ENCODE measurements around the gene ZNF230.

ZNF230 gene

DNA sequence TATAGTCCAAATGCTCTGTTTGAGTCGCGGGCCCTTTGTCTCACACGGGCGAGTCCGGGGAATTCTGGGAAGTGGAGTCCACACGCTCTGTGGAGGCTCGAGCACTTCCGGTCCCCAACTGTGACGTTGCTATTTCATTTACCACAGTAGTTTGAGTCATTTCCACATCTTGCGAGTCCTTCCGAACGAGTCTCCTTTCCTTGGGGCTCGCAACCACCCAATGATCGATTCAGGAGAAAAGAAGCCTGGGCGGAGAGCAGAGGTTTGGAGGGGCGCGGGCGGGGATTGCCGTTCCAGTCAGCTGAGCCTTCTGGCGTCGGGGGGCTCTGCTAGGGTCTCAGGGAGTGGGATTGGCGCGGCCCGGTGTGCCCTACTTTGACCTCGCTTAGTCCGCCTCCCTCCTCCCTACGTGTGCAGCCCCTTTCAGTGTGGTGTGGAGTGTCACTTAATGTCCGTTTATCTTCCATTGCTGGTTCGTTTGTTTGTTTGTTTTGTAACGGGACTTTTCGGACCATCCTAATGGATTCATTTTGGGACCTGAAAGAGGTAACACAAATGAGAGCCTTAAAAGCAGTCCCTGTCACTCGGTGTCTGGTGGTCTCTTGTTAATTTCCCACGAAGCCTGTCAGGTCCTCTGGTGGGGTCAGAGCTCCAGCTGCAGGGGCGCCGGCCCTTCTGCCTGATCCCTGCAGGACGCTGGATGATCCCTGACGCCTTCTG is 22.6 kb downstream of the ZNF230 start, which contains the start of gene ZNF222:
ZNF222 (plus strand) TSS at position 163 of the 720 bp plus-strand sequence; CDS start at position 221, 58 bp downstream.
- no peak for TF ChIP-seq CTCF (conservative IDR thresholded peaks at IDR 0.05; ENCODE audit: control insufficient read depth, insufficient read depth, low read depth, low read length)
- H3K4me3 ChIP-seq (ENCODE audit: control insufficient read depth, low read depth, low read length): peak within 1 kb of the TSS; percentile 87
- peak; percentile 92 for DNase-seq (ENCODE audit: low read depth)

DNA sequence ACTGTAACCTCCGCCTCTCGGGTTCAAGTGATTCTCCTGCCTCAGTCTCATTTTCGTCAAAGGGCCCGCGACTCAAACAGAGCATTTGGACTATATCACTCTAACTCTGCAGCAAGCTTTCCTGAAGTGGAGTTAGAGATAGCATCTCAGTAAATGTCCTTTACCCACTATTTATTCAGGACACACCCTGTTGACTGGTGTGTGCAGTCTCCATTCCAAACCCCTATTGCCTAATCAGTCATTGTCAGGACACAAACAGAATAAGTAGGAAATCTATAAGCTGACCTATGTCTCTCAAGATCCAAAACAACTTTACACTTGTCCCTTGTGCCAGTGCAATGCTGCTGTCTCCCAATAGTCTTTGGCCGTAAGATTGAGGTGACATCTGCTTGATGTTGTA is 23.9 kb downstream of the ZNF230 start:
- DNase-seq (ENCODE audit: low read depth): no peak
- no peak for TF ChIP-seq CTCF (conservative IDR thresholded peaks at IDR 0.05; ENCODE audit: control insufficient read depth, insufficient read depth, low read depth, low read length)
- H3K4me3 ChIP-seq (ENCODE audit: control insufficient read depth, low read depth, low read length): no peak overlapping the region

- no peak for TF ChIP-seq CTCF (conservative IDR thresholded peaks at IDR 0.05; ENCODE audit: control insufficient read depth, insufficient read depth, low read depth, low read length)
- DNase-seq (ENCODE audit: low read depth): peak; percentile 5
- H3K4me3 ChIP-seq (ENCODE audit: control insufficient read depth, low read depth, low read length): no peak overlapping the region
Observed at GRCh38 chr19:44032001-44032610, 29.3 kb downstream of the ZNF230 start.

DNA sequence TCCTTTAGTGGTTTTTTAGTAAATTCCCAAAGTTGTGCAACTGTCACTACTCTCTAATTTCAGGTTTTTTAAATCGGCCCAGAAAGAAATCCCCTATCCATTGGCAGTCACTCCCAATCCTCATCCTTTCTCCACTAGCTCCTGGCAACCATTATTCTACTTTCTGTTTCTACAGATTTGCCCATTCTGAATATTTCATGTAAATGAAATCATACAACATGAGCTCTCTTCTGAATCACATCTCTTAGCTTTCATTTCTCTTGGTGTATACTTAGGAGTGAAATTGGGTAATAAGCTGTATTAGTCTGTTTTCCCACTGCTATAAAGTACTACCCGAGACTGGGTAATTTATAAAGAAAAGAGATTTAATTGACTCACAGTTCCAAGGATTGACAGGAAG is 39.4 kb downstream of the ZNF230 start:
- no peak for TF ChIP-seq CTCF (conservative IDR thresholded peaks at IDR 0.05; ENCODE audit: control insufficient read depth, insufficient read depth, low read depth, low read length)
- DNase-seq (ENCODE audit: low read depth): no peak
- no peak overlapping the region for H3K4me3 ChIP-seq (ENCODE audit: control insufficient read depth, low read depth, low read length)

DNA sequence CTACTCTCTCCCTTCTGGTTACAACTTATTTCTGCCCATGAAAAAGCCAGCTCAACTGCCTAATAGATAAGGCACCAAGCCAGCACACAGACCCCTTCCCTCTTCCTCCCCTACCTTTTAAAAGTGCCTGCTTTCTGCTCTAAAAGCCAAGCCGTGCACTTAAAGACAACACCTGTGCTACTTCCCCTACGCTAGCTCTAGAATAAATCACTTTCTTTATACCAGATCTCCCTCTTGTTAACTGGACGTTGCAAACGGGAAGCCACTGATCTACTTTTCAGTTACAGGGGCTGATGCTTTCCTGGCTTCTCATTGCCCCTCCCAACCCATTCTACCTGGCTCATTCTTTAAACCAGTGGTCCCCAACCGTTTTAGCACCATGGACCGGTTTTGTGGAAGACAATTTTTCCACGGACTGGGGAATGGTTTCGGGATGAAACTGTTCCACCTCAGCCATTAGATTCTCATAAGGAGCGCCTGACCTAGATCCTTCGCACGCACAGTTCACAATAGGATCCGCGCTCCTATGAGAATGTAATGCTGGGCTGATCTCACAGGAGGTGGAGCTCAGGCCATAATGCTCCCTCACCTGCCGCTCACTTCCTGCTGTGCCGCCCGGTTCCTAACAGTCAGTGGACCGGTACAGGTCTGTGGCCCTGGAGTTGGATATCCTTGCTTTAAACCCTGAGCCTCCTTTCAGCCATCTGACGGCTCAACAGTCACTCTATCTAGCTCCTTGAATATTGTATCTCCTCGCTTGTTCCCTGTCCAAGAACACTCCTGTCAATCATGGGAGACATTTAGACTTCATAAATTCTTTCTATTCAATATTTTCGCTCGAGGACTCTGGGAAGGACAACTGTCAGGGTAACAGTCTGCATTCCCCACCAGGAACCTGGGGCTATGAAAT is 48.2 kb downstream of the ZNF230 start:
- no peak for TF ChIP-seq CTCF (conservative IDR thresholded peaks at IDR 0.05; ENCODE audit: control insufficient read depth, insufficient read depth, low read depth, low read length)
- peak overlapping the region; percentile 95 for H3K4me3 ChIP-seq (ENCODE audit: control insufficient read depth, low read depth, low read length)
- no peak for DNase-seq (ENCODE audit: low read depth)

DNA sequence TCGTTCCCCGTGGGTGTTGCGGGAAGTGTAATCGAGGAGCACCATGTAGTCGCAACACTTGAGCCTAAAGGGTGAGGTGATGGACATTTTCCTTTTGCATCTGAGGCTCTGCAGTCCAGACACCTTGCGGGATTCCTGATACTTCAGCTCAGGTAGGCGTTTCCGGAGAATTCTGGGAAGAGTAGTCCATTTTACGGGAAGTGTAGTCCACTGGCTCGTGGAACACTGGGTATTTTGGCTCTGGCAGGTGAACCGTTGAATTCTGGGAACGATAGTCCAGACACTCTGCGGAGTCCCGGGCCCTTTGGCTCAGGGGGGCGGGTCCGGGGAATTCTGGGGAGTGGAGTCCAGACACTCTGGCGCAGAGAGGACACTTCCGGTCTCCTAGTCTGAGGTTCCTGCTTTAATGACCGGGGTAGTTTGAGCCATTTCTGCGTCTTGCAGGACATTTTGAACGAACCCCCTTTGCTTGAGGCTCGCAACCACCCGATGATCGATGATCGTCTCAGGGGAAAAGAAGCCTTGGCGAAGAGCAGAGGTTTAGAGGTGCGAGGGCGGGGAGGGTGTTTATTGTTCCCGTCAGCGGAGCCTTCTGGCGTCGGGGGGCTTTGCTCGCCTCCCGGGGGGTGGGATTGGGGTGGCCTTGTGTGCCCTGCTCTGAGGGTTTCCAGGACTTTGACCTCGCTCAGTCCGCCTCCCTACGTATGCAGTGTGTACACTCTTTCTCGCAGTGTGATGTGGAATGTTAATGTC is 49.1 kb downstream of the ZNF230 start, which contains the start of gene ZNF223:
ZNF223 (plus strand) TSS at position 387 of the 753 bp plus-strand sequence. CDS start 3,141 bp downstream, outside the sequence.
- peak within 1 kb of the TSS; percentile 95 for H3K4me3 ChIP-seq (ENCODE audit: control insufficient read depth, low read depth, low read length)
- no peak for TF ChIP-seq CTCF (conservative IDR thresholded peaks at IDR 0.05; ENCODE audit: control insufficient read depth, insufficient read depth, low read depth, low read length)

More for the DNA sequence above, 49.1 kb downstream of the ZNF230 start, which contains the start of gene ZNF223:
- DNase-seq (ENCODE audit: low read depth): peak; percentile 92
